ENCODE data around the gene SLC6A6.

The SLC6A6 gene

GRCh38 chr3:14431917-14432834 is 29.8 kb downstream of the SLC6A6 start:
- TF ChIP-seq, protein P1, sequence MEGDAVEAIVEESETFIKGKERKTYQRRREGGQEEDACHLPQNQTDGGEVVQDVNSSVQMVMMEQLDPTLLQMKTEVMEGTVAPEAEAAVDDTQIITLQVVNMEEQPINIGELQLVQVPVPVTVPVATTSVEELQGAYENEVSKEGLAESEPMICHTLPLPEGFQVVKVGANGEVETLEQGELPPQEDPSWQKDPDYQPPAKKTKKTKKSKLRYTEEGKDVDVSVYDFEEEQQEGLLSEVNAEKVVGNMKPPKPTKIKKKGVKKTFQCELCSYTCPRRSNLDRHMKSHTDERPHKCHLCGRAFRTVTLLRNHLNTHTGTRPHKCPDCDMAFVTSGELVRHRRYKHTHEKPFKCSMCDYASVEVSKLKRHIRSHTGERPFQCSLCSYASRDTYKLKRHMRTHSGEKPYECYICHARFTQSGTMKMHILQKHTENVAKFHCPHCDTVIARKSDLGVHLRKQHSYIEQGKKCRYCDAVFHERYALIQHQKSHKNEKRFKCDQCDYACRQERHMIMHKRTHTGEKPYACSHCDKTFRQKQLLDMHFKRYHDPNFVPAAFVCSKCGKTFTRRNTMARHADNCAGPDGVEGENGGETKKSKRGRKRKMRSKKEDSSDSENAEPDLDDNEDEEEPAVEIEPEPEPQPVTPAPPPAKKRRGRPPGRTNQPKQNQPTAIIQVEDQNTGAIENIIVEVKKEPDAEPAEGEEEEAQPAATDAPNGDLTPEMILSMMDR (IDR thresholded peaks at IDR 0.05), result peak; percentile 32
- peak overlapping the region; percentile 98 for H3K27ac ChIP-seq
- peak overlapping the region; percentile 57 to 64 for H3K4me3 ChIP-seq (ENCODE audit: low read depth in 1 of 2, low read length in 1 of 2)
- H3K9me3 ChIP-seq, result no peaks in the 10 kb centered on the region
- peaks cover 99 to 100% of the 10 kb centered on the region in 2 experiments for H3K4me1 ChIP-seq (ENCODE audit: control insufficient read depth in 1 of 2, insufficient read depth in 1 of 2, low read depth in 1 of 2, low read length in 1 of 2)
- H3K36me3 ChIP-seq, result peaks cover 38% of the 10 kb centered on the region
- H3K27me3 ChIP-seq, result no peaks in the 10 kb centered on the region

GRCh38 chr3:14433106-14433505 is 30.7 kb downstream of the SLC6A6 start:
- H3K27me3 ChIP-seq, result no peaks in the 10 kb centered on the region
- TF ChIP-seq, protein P1 (IDR thresholded peaks at IDR 0.05), result no peak
- H3K4me3 ChIP-seq (ENCODE audit: low read depth in 1 of 2, low read length in 1 of 2), result peak overlapping the region; percentile 57 to 64
- H3K36me3 ChIP-seq, result peaks cover 30% of the 10 kb centered on the region
- peaks cover 97 to 99% of the 10 kb centered on the region in 2 experiments for H3K4me1 ChIP-seq (ENCODE audit: control insufficient read depth in 1 of 2, insufficient read depth in 1 of 2, low read depth in 1 of 2, low read length in 1 of 2)
- H3K27ac ChIP-seq, result peak overlapping the region; percentile 98
- H3K9me3 ChIP-seq, result no peaks in the 10 kb centered on the region

GRCh38 chr3:14434126-14434497 is 31.7 kb downstream of the SLC6A6 start:
- Histone ChIP-seq H3K4me3 (ENCODE audit: low read depth in 1 of 2, low read length in 1 of 2) (peak overlapping the region; percentile 57 to 64), H3K36me3 (peaks cover 22% of the 10 kb centered on the region), H3K9me3 (no peaks in the 10 kb centered on the region), H3K27ac (peak overlapping the region; percentile 98), H3K27me3 (no peaks in the 10 kb centered on the region), H3K4me1 (ENCODE audit: control insufficient read depth in 1 of 2, insufficient read depth in 1 of 2, low read depth in 1 of 2, low read length in 1 of 2) (peaks cover 97 to 99% of the 10 kb centered on the region in 2 experiments)
- TF ChIP-seq, protein P1 (IDR thresholded peaks at IDR 0.05), result no peak

DNA sequence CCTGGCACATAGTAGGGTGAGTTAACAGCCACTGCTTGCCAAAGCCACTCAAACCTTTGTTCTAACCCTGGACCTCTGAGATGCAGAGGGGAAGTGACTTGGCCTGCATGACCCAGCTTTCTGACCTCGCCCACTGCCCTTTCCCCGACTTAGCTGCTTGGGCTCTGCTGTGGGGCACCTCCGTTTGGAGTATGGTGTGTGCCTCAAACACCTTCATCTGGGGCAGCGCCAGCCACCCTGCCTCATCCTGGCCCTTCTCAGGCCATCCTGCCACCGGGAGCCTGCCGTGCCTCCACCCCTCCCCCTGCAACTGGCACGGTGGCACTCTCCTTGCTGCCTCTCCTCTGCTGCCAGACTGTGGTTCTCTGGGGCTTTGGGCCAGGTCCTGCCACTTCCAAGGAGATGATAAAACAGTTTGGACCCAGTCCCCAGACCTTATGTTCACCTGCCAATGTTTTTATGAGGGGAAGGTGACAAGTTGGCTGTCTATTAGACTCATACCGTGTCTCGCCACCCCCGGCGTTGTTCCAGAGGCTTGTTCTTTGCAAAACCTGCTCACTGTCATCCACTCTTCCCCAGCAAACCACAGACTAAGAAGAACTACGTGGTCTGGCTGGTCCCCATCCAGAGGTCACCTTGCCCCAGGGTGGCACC is 32.2 kb downstream of the SLC6A6 start:
- H3K4me1 ChIP-seq (ENCODE audit: control insufficient read depth in 1 of 2, insufficient read depth in 1 of 2, low read depth in 1 of 2, low read length in 1 of 2), result peaks cover 97 to 99% of the 10 kb centered on the region in 2 experiments
- H3K9me3 ChIP-seq, result no peaks in the 10 kb centered on the region
- peaks cover 18% of the 10 kb centered on the region for H3K36me3 ChIP-seq
- peak overlapping the region; percentile 98 for H3K27ac ChIP-seq
- TF ChIP-seq, protein P1 (IDR thresholded peaks at IDR 0.05), result no peak
- peak overlapping the region; percentile 57 to 64 for H3K4me3 ChIP-seq (ENCODE audit: low read depth in 1 of 2, low read length in 1 of 2)
- no peaks in the 10 kb centered on the region for H3K27me3 ChIP-seq

DNA sequence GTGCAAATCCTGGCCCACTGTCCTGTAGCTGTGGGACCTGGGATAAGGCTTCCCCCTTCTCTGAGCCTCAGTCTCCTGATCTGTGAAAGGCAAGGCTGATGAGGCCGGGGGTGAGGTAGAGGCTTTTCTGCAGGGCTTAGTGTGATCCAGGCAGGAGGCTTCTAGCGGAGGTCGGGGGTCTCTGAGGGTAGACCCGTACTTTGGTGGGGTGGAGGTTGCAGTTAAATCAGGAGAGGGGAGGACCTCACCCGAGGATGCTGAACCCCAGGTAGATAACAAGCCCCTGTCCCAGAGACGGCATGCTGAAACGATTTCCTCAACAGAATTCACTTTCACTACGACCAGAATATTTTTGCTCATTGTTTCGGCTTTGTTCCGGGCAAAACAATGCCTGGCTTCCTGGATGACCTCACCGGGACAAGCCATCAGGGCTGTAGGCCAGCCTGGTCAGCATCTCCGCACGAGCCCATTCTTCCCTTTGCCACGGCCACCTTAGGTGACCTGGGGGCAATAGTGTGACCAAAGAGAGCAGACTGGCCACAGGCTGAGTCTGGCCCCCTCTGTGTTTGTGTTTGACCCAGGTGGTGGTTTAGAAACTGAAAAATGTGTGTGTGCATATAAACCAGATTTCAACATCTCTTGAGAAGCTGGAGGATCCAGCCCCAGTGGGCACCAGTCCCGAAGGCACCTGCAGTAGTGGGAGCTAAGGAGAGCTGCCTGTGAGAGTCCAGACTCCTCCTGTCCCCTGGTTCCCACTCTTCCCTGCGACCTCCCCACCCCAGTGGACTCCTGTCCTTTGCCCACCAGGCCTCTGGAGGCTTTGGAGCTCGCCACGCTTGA is 33.0 kb downstream of the SLC6A6 start:
- H3K27me3 ChIP-seq, result no peaks in the 10 kb centered on the region
- H3K4me1 ChIP-seq (ENCODE audit: control insufficient read depth in 1 of 2, insufficient read depth in 1 of 2, low read depth in 1 of 2, low read length in 1 of 2), result peaks cover 97 to 99% of the 10 kb centered on the region in 2 experiments
- no peaks in the 10 kb centered on the region for H3K9me3 ChIP-seq
- H3K4me3 ChIP-seq (ENCODE audit: low read depth in 1 of 2, low read length in 1 of 2), result peak overlapping the region; percentile 57 to 64
- H3K36me3 ChIP-seq, result peaks cover 18% of the 10 kb centered on the region
- H3K27ac ChIP-seq, result peak overlapping the region; percentile 98
- TF ChIP-seq, protein P1 (IDR thresholded peaks at IDR 0.05), result no peak

Data from neutrophil (primary cell).